ENCODE results near the gene SHC4.
"Not testable (repeated sequence)": the region's sequence is repeated elsewhere in the genome, so short reads cannot be mapped to it uniquely, and the experiment has no call there.

The SHC4 gene

DNA sequence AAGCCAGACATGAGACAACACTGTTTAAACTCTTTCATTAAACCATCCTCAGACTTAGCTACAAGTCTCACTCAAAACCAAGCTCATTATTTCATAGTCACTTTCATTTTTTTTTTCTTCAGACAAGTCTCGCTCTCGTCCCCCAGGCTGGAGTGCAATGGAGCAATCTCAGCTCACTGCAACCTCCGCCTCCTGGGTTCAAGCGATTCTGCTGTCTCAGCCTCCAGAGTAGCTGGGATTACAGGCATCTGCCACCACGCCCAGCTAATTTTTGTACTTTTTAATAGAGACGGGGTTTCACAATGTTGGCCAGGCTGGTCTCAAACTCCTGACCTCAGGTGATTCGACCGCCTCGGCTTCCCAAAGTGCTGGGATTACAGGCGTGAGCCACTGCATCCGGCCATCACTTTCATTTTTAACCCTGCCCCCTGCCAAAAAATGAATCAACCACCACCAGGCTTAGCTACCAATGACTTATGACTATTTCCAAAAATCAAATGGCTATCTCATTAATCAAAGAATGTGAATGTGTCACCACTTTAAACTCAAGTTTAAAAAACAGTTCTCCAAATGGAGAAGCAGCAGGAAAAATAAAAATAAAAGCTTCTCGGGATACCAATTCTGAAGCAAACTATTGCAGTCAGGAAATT is 173.1 kb downstream of the SHC4 start:
- not testable (repeated sequence) for DNase-seq

DNA sequence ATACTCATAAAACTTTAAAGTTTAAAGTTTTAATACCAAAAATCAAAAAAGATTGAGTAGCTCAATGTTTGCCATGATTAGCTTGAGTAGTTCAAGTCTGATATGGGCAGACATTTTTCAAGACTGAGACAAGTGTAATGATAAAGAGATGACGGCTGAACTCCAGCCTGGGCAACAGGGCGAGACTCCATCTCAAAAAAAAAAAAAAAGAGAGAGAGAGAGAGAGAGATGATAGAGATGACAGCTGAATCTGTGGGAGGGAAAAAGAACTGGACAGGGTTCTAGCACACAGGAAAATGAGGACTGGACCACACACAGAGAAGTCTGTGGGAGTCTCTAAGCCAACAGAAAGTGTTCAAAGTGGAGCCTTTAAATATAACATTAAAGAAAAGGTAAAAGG is 178.0 kb downstream of the SHC4 start:
- DNase-seq = no peak

DNA sequence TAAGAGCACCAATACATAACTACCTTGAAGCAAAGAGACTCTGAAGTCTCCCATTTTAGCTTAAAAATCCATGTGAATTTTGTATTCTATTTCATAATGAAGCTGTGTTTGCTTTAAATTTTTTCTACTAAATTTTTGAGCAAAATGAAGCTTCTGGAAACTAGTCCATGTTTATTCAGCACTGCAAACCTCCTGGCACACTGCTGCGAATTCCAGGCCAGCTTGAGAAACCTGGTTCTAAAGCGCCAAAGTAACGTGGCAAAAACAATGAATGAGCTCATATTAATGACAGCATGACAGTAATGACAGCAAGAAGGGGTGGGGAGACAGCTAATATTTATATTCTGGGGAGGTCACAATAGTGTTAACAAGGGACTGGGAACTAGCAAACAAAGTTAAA is 178.5 kb downstream of the SHC4 start:
- DNase-seq = no peak

DNA sequence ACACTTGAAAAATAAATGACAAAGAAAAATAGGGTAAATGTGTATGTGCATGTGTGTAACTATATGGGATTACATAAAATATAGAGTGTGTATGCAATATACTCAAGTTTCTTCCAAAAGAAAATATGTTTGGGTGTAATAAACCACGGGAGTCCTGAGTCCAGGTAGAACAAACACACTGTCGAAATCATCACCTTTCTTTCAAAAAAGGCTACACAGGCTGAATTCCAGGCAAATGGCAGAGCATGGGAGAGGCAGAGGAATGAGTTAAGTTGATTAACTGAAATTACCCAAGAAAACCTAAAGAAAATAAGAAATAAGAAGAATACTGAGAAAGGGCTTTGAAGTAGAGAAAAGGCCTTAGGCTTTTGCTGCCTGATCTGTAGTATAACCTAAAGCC is 179.0 kb downstream of the SHC4 start:
- no peak for DNase-seq

DNA sequence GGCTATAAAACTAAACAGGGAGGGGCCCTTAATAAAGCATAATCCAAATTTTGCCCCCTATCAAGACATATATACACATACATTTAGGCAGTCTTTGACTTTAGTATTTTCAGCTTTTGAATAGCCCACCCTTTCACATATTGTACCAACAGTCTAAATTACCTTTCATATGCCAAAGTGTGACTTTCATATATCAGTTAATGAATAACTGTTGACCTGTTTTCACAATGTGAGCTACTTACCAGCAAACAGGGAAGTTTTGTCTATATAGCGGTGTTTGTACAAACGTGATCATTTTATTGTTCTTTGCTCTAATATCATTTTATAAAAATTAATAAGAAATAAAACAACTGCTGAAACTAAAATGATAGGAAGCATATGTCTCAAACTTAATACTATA is 180.8 kb downstream of the SHC4 start:
- no peak for DNase-seq

DNA sequence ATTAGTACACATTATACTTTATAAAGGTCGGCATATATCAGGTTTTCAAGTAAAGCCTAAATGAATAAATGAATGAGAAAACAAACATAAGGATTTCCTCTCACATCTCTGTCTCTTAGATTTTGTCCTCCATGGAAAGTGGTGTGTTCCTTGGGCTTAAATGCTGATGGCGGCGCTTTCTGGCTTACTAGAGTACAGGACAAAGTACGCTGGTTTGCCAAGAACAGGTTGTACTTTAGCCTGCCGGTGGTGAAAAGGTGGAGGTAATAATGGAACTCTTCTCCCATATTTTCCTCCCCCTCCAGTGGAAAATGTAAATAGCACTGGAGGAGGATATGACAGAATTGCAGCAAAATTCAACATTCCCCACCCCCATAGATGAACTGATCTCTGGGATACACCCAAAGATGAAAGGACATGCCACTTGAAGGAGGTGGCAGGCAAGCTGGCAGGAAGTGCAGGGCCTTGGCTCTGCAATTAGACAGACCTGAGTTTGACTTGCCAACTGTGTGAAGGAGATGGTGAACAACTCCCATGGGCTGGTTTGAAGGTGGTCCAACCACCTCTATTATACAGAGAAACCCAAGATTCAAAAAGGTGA is 182.1 kb downstream of the SHC4 start:
- DNase-seq = no peak

DNA sequence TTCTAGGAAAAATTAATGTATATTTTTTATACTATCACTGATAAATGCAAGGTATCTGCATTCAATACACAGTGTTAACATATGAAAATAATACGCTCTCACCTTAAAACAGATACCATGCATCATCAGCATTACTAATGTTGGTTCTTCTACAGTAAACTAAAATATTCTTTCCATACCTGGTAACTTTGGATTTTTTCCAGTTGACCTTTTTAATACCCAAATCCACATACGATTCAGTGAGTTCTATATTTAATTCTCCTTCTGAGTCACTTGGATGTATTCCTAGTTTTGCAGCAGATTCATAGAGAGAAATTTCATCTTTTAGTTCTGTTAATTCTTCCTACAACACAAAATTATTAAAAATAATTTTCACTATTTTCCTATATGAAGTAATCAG is 182.7 kb downstream of the SHC4 start:
- no peak for DNase-seq

DNA sequence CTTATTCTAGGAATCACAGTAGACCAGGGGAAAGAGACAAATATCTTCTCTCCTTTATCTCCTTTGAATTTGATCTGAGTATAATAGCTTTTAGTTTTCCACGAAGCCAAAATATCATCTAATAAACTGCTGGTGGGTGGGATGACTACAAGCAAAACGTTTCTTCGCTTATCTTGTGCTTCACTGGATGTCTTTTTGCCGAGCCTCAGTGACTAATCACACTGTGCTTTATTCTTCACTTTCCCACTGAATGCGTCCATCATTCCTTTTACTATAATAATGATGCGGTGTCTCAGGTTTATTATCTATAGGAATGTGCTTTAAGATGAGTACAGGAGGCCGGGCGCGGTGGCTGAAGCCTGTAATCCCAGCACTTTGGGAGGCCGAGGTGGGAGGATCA is 185.4 kb downstream of the SHC4 start:
- DNase-seq = no peak

DNA sequence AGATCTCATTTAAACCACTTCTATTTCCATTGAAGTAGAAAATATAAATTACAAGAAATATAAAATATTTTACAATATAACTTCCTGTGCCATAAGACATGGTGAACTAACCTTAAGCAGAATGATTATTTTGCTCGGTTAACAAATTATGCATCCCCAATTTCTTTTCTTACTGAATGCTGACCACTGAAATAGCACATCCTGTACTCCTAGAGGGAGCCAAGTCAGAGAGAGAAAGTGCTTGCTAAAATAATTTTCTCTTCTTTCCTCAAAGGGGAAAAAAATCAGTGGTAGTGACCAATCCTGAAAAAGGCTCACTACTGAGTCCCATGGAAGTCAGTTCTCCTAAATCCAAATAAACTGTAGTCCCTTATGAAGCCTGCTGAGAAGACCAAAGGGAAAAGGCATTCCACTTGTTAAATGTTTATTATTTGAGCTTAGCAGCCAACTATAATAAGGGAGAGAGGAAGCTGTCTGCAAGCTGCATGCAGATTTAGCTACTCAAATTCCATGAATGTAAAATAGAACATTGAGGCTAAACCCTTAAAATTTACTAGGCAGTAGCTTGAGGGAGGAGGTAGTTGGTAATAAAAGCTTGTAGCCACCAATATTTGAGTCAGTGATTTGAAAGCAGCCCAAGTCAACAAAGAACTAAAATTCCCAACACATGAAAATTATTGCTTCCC is 185.9 kb downstream of the SHC4 start:
- DNase-seq = no peak

DNA sequence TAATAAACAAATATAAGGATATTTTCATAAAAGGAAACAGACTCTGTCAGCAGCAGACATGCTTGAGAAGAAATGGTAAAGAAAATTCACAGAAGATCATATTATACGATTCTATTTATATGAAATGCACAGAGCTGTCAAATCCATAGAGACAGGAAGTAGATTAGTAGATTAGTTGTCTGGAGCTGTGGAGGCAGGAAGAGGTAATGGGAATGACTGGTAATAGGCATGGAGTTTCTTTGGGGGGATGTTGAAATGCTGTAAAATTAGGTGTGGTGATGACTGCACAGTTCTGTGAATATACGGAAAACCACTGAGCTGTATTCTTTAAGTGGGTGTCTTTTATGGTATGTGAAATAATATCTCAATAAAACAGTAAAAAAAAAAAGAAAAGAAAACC is 188.2 kb downstream of the SHC4 start:
- no peak for DNase-seq

DNA sequence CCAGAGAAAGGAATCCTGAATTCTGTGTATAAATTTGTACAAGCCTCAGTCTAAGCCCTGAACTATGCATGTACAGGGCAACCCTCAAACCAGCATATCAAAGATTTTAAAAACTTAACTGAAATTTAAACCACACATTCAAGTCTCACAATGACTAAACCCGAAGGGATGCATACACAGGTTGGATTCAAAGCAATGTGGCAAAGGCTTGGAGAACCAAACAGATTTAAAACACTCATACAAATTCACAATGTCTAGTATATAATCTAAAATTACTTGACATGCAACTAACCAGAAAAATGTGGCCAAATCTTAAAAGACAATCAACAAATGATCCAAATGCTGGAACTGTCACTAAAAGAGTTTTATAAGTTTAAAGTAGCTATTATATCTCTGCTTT is 189.2 kb downstream of the SHC4 start:
- DNase-seq = no peak

All from bone marrow (tissue), 2 donors.